NCI-H1436 treated with DMSO at 0.1 percent for 48 hours (cell line): ENCODE data around the gene PIK3AP1.

ENCODE experiments used
- DNase-seq: peaks from one replicate; lab custom pipeline; 2025; lab: John Stamatoyannopoulos, UW

PIK3AP1 gene

GRCh38 chr10:96672481-96673175 lies 47.7 kb downstream of the PIK3AP1 start:
- no peak for DNase-seq

GRCh38 chr10:96671211-96671890 lies 49.0 kb downstream of the PIK3AP1 start:
- no peak for DNase-seq

- peak; percentile 77 for DNase-seq
These were observed 49.5 kb downstream of the PIK3AP1 start for GRCh38 chr10:96670786-96671185.

- no peak for DNase-seq
These were observed 52.9 kb downstream of the PIK3AP1 start for GRCh38 chr10:96667401-96667800.

GRCh38 chr10:96666741-96667140 lies 53.6 kb downstream of the PIK3AP1 start:
- DNase-seq = no peak

- no peak for DNase-seq
These were observed 55.0 kb downstream of the PIK3AP1 start for GRCh38 chr10:96665306-96665705.

- DNase-seq = no peak
These were observed 55.8 kb downstream of the PIK3AP1 start for GRCh38 chr10:96664563-96664962.

GRCh38 chr10:96663797-96664196 lies 56.5 kb downstream of the PIK3AP1 start:
- DNase-seq = no peak

GRCh38 chr10:96661632-96662031 lies 58.7 kb downstream of the PIK3AP1 start:
- no peak for DNase-seq

- no peak for DNase-seq
These were observed 60.0 kb downstream of the PIK3AP1 start for GRCh38 chr10:96660297-96660696.

GRCh38 chr10:96658844-96659243 lies 61.5 kb downstream of the PIK3AP1 start:
- DNase-seq = no peak

- DNase-seq = no peak
These were observed 62.9 kb downstream of the PIK3AP1 start for GRCh38 chr10:96657385-96657784.

GRCh38 chr10:96656839-96657238 lies 63.5 kb downstream of the PIK3AP1 start:
- DNase-seq = no peak

- DNase-seq = no peak
These were observed 64.1 kb downstream of the PIK3AP1 start for GRCh38 chr10:96656198-96656577.

- DNase-seq = no peak
These were observed 64.7 kb downstream of the PIK3AP1 start for GRCh38 chr10:96655461-96656197.

- DNase-seq = no peak
These were observed 68.3 kb downstream of the PIK3AP1 start for GRCh38 chr10:96651998-96652431.

GRCh38 chr10:96650958-96651357 lies 69.4 kb downstream of the PIK3AP1 start:
- DNase-seq = no peak

- no peak for DNase-seq
These were observed 72.0 kb downstream of the PIK3AP1 start for GRCh38 chr10:96648297-96648696.

GRCh38 chr10:96647466-96647865 lies 72.8 kb downstream of the PIK3AP1 start:
- no peak for DNase-seq

GRCh38 chr10:96646751-96647166 lies 73.6 kb downstream of the PIK3AP1 start:
- no peak for DNase-seq

GRCh38 chr10:96646301-96646700 lies 74.0 kb downstream of the PIK3AP1 start:
- DNase-seq = no peak

GRCh38 chr10:96645191-96645721 lies 75.1 kb downstream of the PIK3AP1 start:
- DNase-seq = no peak

GRCh38 chr10:96643920-96644319 lies 76.4 kb downstream of the PIK3AP1 start:
- DNase-seq = no peak
